DOHH2 (cell line): ENCODE data around the gene TMEM176B.

Experiments
- H3F3A ChIP-seq: fragments of 200-600 bp; sonication (generic), shearing (Covaris generic); 2 replicates; pipeline ENCODE4 v1.6.0; 2016; ENCODE audit warnings: antibody characterized with exemption, mild to moderate bottlenecking; ENCODE audit not compliant: control insufficient read depth, insufficient read depth
- H3K27ac ChIP-seq: fragments of 200-600 bp; sonication (generic); 2 replicates; pipeline ENCODE4 v1.5.1; 2014; ENCODE audit warnings: low read depth, mild to moderate bottlenecking, low read length, moderate library complexity
- H3K27me3 ChIP-seq: fragments of 200-600 bp; sonication (generic); 2 replicates; pipeline ENCODE4 v1.6.1; 2014; ENCODE audit warnings: mild to moderate bottlenecking, low read length, mixed read lengths; ENCODE audit not compliant: control insufficient read depth
- H3K36me3 ChIP-seq: fragments of 200-600 bp; sonication (generic); 2 replicates; pipeline ENCODE4 v1.6.1; 2014; ENCODE audit warnings: mild to moderate bottlenecking, low read length, moderate library complexity, mixed read lengths; ENCODE audit not compliant: control insufficient read depth
- H3K4me1 ChIP-seq: fragments of 200-600 bp; sonication (generic); 2 replicates; pipeline ENCODE4 v1.6.1; 2014; ENCODE audit warnings: mild to moderate bottlenecking, low read length, mixed read lengths; ENCODE audit not compliant: control insufficient read depth
- H3K4me2 ChIP-seq: fragments of 200-600 bp; sonication (generic); 2 replicates; pipeline ENCODE4 v1.6.0; 2014; ENCODE audit warnings: mild to moderate bottlenecking, low read length, moderate library complexity
- H3K4me3 ChIP-seq: fragments of 200-600 bp; sonication (generic); 2 replicates; pipeline ENCODE4 v1.5.1; 2014; ENCODE audit warnings: mild to moderate bottlenecking, low read length, mixed read lengths
- H3K79me2 ChIP-seq: fragments of 200-600 bp; sonication (generic); 2 replicates; pipeline ENCODE4 v1.6.1; 2014; ENCODE audit warnings: mild to moderate bottlenecking, low read length, mixed read lengths; ENCODE audit not compliant: control insufficient read depth
- H3K9me2 ChIP-seq: fragments of 200-600 bp; sonication (generic); replicated peaks from 2 replicates; pipeline ENCODE4 v1.6.1; 2014; ENCODE audit warnings: mild to moderate bottlenecking, low read length, mixed read lengths; ENCODE audit not compliant: control insufficient read depth
- H3K9me3 ChIP-seq: fragments of 200-600 bp; sonication (generic); 2 replicates; pipeline ENCODE4 v1.6.1; 2014; ENCODE audit warnings: antibody characterized with exemption, low read length, mixed read lengths; ENCODE audit not compliant: control insufficient read depth, insufficient read depth
- H4K20me1 ChIP-seq: fragments of 200-600 bp; sonication (generic); 2 replicates; pipeline ENCODE4 v1.6.0; 2014; ENCODE audit warnings: low read depth, mild to moderate bottlenecking, antibody characterized with exemption, low read length, moderate library complexity; ENCODE audit not compliant: control insufficient read depth, insufficient read depth
- EZH2phosphoT487 ChIP-seq: fragments of 200-600 bp; sonication (generic); IDR thresholded peaks from 2 replicates; pipeline ENCODE4 v1.6.1; 2017; ENCODE audit warnings: borderline replicate concordance, mild to moderate bottlenecking, antibody characterized with exemption, low read length, moderate library complexity, mixed read lengths
- TF ChIP-seq, protein P1 (sequence below): fragments of 200-600 bp; sonication (generic); IDR thresholded peaks from one replicate; pipeline ENCODE4 v1.5.1; 2014; ENCODE audit warnings: antibody characterized with exemption, mild to moderate bottlenecking, low read depth, low read length; ENCODE audit not compliant: poor library complexity, severe bottlenecking

Gene TMEM176B

DNA sequence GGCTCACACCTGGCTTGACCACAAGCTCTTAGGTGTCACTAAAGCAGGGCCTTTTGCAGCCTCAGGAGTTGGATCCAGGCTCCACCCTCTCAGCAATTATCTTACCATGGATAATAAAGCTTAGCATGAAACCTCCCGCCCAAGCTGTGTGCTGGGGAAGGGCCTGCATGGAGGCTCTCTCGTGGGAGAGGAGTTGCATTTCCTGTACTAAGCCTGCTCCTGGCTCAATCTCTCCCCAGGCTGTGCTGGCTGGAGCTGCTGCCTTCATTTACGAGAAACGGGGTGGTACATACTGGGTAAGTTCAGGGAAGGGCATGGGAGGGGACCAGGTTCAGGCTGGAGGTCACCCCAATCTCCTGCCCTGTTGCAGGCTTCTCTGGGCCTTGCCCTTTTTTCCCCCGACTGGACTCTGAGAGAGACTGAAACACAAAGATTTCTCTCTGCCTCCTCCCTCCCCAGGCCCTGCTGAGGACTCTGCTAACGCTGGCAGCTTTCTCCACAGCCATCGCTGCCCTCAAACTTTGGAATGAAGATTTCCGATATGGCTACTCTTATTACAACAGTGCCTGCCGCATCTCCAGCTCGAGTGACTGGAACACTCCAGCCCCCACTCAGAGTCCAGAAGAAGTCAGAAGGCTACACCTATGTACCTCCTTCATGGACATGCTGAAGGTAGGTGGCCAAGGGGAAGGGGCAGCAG is 3.1 kb upstream of the TMEM176B start:
- no peaks in the 10 kb centered on the region; the same call in 1 of the 2 replicates for H3K9me3 ChIP-seq
- TF ChIP-seq, protein P1, sequence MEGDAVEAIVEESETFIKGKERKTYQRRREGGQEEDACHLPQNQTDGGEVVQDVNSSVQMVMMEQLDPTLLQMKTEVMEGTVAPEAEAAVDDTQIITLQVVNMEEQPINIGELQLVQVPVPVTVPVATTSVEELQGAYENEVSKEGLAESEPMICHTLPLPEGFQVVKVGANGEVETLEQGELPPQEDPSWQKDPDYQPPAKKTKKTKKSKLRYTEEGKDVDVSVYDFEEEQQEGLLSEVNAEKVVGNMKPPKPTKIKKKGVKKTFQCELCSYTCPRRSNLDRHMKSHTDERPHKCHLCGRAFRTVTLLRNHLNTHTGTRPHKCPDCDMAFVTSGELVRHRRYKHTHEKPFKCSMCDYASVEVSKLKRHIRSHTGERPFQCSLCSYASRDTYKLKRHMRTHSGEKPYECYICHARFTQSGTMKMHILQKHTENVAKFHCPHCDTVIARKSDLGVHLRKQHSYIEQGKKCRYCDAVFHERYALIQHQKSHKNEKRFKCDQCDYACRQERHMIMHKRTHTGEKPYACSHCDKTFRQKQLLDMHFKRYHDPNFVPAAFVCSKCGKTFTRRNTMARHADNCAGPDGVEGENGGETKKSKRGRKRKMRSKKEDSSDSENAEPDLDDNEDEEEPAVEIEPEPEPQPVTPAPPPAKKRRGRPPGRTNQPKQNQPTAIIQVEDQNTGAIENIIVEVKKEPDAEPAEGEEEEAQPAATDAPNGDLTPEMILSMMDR: no peak
- no peak for TF ChIP-seq EZH2phosphoT487
- H3F3A ChIP-seq: no peaks in the 10 kb centered on the region
- H3K36me3 ChIP-seq: no peaks in the 10 kb centered on the region
- H3K27ac ChIP-seq: no peak overlapping the region
- no peak overlapping the region for H3K4me3 ChIP-seq
- no peaks in the 10 kb centered on the region for H3K4me1 ChIP-seq
- H3K9me2 ChIP-seq: no peaks in the 10 kb centered on the region
- no peaks in the 10 kb centered on the region for H4K20me1 ChIP-seq
- H3K79me2 ChIP-seq: no peaks in the 10 kb centered on the region
- H3K27me3 ChIP-seq: no peaks in the 10 kb centered on the region
- no peak overlapping the region for H3K4me2 ChIP-seq

DNA sequence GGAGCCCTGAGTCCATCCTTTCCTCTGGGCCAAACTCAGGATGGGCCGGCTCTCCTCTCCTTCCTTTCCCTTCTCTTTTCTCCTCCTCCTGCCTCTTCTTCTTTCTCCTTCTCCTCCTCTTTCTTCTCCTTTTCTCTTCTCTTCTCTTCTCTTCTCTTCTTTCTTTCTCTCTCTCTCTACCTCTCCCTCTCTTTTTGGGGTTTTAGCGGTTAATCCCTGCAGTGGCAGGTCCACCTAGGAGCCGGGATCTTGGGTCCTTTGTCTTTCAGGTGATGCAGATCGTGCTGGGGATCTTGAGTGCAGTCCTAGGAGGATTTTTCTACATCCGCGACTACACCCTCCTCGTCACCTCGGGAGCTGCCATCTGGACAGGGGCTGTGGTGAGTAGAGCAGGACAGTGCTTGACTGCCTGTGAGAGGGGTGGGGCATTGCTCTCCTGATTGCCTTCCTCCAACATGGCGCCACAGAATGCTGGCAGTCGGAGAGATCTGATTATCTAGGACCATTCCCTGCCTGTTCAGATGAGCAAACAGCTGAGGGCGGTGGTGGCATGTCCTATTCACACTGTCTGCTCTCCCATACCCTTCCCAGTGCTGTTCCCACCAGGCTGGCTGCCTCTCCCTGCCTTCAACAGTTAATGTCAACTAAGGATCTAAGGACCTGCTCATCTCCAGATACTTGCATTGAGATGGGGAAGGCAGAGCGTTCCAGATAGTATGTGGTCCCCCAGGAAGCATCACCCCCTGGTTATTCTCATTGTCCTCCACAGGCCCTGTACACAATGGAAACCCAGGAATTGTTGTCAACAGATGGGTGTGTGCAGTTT is 2.0 kb upstream of the TMEM176B start:
- Histone ChIP-seq H3K9me3 (no peaks in the 10 kb centered on the region; the same call in 1 of the 2 replicates), H3F3A (no peaks in the 10 kb centered on the region), H3K4me3 (no peak overlapping the region), H4K20me1 (no peaks in the 10 kb centered on the region), H3K27me3 (no peaks in the 10 kb centered on the region), H3K79me2 (no peaks in the 10 kb centered on the region), H3K4me2 (no peak overlapping the region), H3K4me1 (no peaks in the 10 kb centered on the region), H3K9me2 (no peaks in the 10 kb centered on the region), H3K36me3 (no peaks in the 10 kb centered on the region), H3K27ac (no peak overlapping the region)
- TF ChIP-seq, protein P1: no peak
- no peak for TF ChIP-seq EZH2phosphoT487

DNA sequence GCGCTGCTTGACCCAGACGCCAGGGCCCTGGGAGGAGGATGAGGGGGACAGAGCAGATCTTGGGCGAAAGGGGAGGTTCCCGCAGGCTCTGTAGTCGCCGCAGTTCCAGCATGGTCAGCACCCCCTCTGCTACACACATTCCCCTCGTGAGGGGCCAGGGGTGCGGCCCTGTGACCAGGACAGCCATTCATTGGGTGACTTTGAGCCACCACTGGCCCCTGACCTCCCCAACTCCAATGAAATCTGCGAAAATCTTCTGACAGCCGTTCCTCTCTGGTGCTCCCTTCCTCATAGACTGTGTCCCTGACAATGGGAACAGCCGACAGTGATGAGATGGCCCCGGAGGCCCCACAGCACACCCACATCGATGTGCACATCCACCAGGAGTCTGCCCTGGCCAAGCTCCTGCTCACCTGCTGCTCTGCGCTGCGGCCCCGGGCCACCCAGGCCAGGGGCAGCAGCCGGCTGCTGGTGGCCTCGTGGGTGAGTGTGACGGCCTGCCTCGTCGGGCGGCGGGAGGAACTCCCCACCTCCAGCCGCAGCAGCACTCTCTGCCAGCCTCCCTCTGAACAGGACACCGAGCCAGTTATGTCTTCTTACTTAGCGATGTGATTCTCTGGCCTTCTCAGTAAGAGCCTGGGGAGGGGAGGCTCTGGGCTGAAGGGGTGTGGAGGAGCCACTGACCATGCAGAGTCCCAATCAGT is 1.2 kb upstream of the TMEM176B start:
- H3K4me3 ChIP-seq: no peak overlapping the region
- H3K27me3 ChIP-seq: no peaks in the 10 kb centered on the region
- no peaks in the 10 kb centered on the region for H3F3A ChIP-seq
- no peaks in the 10 kb centered on the region for H4K20me1 ChIP-seq
- H3K27ac ChIP-seq: no peak overlapping the region
- H3K9me2 ChIP-seq: no peaks in the 10 kb centered on the region
- no peaks in the 10 kb centered on the region for H3K36me3 ChIP-seq
- H3K4me2 ChIP-seq: no peak overlapping the region
- no peaks in the 10 kb centered on the region for H3K4me1 ChIP-seq
- TF ChIP-seq EZH2phosphoT487: no peak
- no peaks in the 10 kb centered on the region for H3K9me3 ChIP-seq
- H3K79me2 ChIP-seq: no peaks in the 10 kb centered on the region
